Left hindlimb (tissue), 1 donor: Measurements from ENCODE around the gene C3orf70.

Source experiments
- DNase-seq: peaks from one replicate; pipeline ENCODE4 v3.0.0-alpha.2; 2018

The C3orf70 gene

DNA sequence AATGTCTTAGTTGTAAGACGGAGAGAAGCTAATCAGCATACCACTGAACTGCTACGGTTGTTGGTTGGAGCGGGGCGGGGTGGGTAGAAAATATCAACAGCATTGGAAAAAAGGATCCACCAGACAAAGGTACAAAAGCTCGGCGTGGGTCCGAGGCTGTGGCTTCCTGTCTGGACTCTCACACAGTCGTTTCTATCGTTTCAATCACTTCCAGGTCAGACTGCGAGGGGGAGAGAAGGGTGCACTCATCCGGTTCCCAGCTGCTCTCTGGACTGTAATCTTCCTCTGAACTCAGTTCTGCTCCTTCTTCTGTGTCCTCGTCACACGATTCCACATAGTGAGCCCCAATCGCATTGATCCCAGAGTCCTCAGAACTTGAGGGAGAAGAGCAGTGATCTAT, 70.0 kb downstream of the C3orf70 start:
- DNase-seq = no peak

- DNase-seq = no peak
Observed at GRCh38 chr3:185082149-185082548, 70.7 kb downstream of the C3orf70 start.

GRCh38 chr3:185081521-185081920, 71.3 kb downstream of the C3orf70 start:
- no peak for DNase-seq

GRCh38 chr3:185079625-185080024, 73.2 kb downstream of the C3orf70 start:
- no peak for DNase-seq

GRCh38 chr3:185076219-185076618, 76.6 kb downstream of the C3orf70 start:
- no peak for DNase-seq

- no peak for DNase-seq
Observed at GRCh38 chr3:185075547-185075946, 77.3 kb downstream of the C3orf70 start.

GRCh38 chr3:185071287-185071800, 81.5 kb downstream of the C3orf70 start:
- no peak for DNase-seq

- DNase-seq = no peak
Observed at GRCh38 chr3:185070491-185071286, 82.2 kb downstream of the C3orf70 start.

GRCh38 chr3:185069037-185070030, 83.5 kb downstream of the C3orf70 start:
- no peak for DNase-seq

DNA sequence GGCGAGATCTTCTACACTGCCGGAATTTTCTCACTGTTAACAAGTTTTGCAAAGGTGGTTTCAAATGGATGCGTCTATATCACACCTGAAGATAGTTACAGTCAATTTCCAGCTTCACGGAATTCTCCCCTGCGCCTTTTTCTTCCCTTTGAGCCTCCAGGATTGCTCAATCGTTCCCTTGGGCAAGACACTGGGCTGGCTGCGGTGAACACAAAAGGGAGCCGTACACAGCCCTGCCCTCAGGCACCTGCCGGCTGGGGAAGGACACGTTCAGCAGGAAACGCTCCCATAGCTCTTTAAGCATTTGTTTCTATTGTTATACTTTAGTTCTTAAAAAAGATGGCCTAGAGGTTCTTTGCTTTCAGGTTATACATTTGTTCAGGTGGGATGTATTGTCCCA, 85.7 kb downstream of the C3orf70 start:
- DNase-seq = no peak

GRCh38 chr3:185066251-185066650, 86.6 kb downstream of the C3orf70 start:
- no peak for DNase-seq

- DNase-seq = no peak
Observed at GRCh38 chr3:185065059-185065458, 87.8 kb downstream of the C3orf70 start.

GRCh38 chr3:185063431-185063830, 89.4 kb downstream of the C3orf70 start:
- DNase-seq = no peak

DNA sequence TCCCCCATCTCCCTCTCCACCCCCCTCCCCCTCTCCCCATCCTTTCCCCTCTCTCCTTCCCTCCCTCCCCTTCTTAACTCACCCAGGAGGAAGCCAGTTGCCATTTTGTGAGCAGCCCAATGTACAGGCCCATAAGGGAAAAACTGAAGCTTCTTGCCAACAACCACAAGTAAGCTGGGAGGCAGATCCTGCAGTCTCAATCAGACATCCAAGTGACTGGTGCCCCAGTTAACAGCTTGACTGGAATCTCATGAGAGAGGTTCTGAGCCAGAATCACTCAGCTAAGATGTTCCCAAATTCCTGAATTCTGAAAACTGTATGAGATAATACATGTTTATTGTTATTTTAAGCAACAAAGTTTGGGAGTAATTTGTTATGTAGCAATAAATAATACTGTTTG, 90.7 kb downstream of the C3orf70 start:
- no peak for DNase-seq

DNA sequence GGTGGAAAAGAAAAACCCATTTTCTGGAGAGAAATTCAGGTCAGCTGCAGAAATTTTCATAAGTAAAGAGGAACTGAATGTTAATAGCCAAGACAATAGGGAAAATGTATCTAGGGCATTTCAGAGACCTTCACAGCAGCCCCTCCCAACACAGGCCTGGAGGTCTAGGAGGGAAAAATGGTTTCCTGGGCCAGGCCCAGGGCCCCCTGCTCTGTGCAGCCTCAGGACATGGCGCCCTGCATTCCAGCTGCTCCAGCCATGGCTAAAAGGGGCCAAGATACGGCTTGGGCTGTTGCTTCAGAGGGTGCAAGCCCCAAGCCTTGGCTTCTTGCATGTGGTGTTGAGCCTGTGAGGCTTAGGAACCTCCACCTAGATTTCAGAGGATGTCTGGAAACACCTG, 92.2 kb downstream of the C3orf70 start:
- DNase-seq = no peak

GRCh38 chr3:185059766-185060165, 93.1 kb downstream of the C3orf70 start:
- no peak for DNase-seq

- DNase-seq = no peak
Observed at GRCh38 chr3:185058796-185059195, 94.1 kb downstream of the C3orf70 start.

GRCh38 chr3:185057829-185058228, 95.0 kb downstream of the C3orf70 start:
- DNase-seq = no peak

- no peak for DNase-seq
Observed at GRCh38 chr3:185056908-185057307, 96.0 kb downstream of the C3orf70 start.

- no peak for DNase-seq
Observed at GRCh38 chr3:185052631-185053030, 100.2 kb downstream of the C3orf70 start.

DNA sequence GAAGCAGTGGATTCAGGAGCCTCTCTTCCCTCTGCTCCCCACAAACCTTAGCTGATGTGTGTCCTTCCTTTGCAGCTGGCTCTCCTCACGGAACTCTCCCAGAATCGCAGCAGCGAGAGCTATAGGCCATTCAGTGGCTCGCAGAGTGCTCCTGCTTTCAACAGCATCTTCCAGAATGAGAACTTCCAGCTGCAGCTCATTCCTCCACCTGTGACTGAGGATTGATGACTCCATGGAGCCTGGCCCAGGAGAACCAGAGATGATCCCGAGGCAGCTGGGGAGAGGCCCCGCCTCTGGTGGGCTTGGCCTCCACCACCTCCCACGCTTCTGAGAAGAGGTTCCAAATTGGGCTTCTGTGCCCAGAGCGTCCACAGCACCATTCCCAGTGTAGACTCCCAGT, 101.1 kb downstream of the C3orf70 start:
- DNase-seq = no peak

GRCh38 chr3:185049710-185050109, 103.2 kb downstream of the C3orf70 start:
- no peak for DNase-seq

GRCh38 chr3:185046603-185047002, 106.3 kb downstream of the C3orf70 start:
- no peak for DNase-seq

- no peak for DNase-seq
Observed at GRCh38 chr3:185046164-185046515, 106.7 kb downstream of the C3orf70 start.
